Type B pancreatic cell (in vitro differentiated cells): ENCODE results near the gene SMIM41. TPM values are rescaled to one million over a fixed set of nuclear protein-coding genes. Genes with fewer than 3 reads are reported as not detected.

Source experiments
- DNase-seq: peaks from one replicate; pipeline ENCODE4 v3.0.0; 2021; ENCODE audit warnings: mixed read lengths; ENCODE audit not compliant: unreplicated experiment; ENCODE audit errors: extremely low spot score
- H3K27ac Mint-ChIP-seq: 2 replicates; pipeline ENCODE4 v1.8.0; 2021; ENCODE audit warnings: mild to moderate bottlenecking, mixed read lengths
- H3K27me3 Mint-ChIP-seq: 2 replicates; pipeline ENCODE4 v1.8.0; 2021; ENCODE audit warnings: mixed read lengths
- H3K36me3 Mint-ChIP-seq: 2 replicates; pipeline ENCODE4 v1.8.0; 2021; ENCODE audit warnings: mixed read lengths
- H3K4me1 Mint-ChIP-seq: one replicate; pipeline ENCODE4 v1.8.0; 2021; ENCODE audit warnings: mixed read lengths; ENCODE audit not compliant: unreplicated experiment
- H3K4me3 Mint-ChIP-seq: 2 replicates; pipeline ENCODE4 v1.8.0; 2021; ENCODE audit warnings: mild to moderate bottlenecking, mixed read lengths
- H3K9me3 Mint-ChIP-seq: 2 replicates; pipeline ENCODE4 v1.8.0; 2021; ENCODE audit warnings: mixed read lengths
- CTCF ChIP-seq: fragments of 200-600 bp; sonication (generic); conservative IDR thresholded peaks from 2 replicates; pipeline ENCODE4 v1.5.0; 2021; ENCODE audit warnings: antibody characterized with exemption, mild to moderate bottlenecking
- total RNA-seq: library from RNA; stranded (reverse); gene quantifications from 2 replicates; pipeline ENCODE4 v1.2.1, GENCODE V29; 2021; ENCODE audit warnings: low replicate concordance

The SMIM41 gene
- total RNA-seq, 1 donor from 2014 or later: not detected

- Mint-ChIP-seq H3K4me3 (peak overlapping the region; percentile 92), H3K9me3 (no peaks in the 10 kb centered on the region), H3K4me1 (peaks cover 24% of the 10 kb centered on the region), H3K27me3 (peaks cover 17% of the 10 kb centered on the region), H3K36me3 (no peaks in the 10 kb centered on the region), H3K27ac (peak overlapping the region; percentile 97)
- no peak for TF ChIP-seq CTCF
- DNase-seq: no peak
Measured at GRCh38 chr12:52052468-52053186, 26.9 kb upstream of the SMIM41 start.

GRCh38 chr12:52053536-52054209, 25.8 kb upstream of the SMIM41 start:
- Mint-ChIP-seq H3K9me3 (no peaks in the 10 kb centered on the region), H3K27me3 (peaks cover 17% of the 10 kb centered on the region), H3K27ac (peak overlapping the region; percentile 34)

GRCh38 chr12:52054231-52054832, 25.2 kb upstream of the SMIM41 start:
- no peak for TF ChIP-seq CTCF
- Mint-ChIP-seq H3K9me3 (no peaks in the 10 kb centered on the region), H3K4me1 (peaks cover 20% of the 10 kb centered on the region), H3K4me3 (no peak overlapping the region), H3K27me3 (peaks cover 14% of the 10 kb centered on the region), H3K36me3 (no peaks in the 10 kb centered on the region), H3K27ac (peak overlapping the region; percentile 34)
- no peak for DNase-seq

More at GRCh38 chr12:52053536-52054209, 25.8 kb upstream of the SMIM41 start:
- TF ChIP-seq CTCF: no peak
- DNase-seq: no peak
- no peaks in the 10 kb centered on the region for H3K36me3 Mint-ChIP-seq
- H3K4me3 Mint-ChIP-seq: no peak overlapping the region
- H3K4me1 Mint-ChIP-seq: peaks cover 24% of the 10 kb centered on the region

- DNase-seq: no peak
- Mint-ChIP-seq H3K36me3 (no peaks in the 10 kb centered on the region), H3K4me3 (no peak overlapping the region), H3K4me1 (peaks cover 13% of the 10 kb centered on the region), H3K27me3 (peaks cover 7% of the 10 kb centered on the region), H3K9me3 (no peaks in the 10 kb centered on the region), H3K27ac (no peak overlapping the region)
- TF ChIP-seq CTCF: no peak
Measured at GRCh38 chr12:52054833-52055730, 24.4 kb upstream of the SMIM41 start.
